Measurements from ENCODE around the gene GIMAP1.
"Not testable (repeated sequence)": the region's sequence is repeated elsewhere in the genome, so short reads cannot be mapped to it uniquely, and the experiment has no call there.

Gene GIMAP1

DNA sequence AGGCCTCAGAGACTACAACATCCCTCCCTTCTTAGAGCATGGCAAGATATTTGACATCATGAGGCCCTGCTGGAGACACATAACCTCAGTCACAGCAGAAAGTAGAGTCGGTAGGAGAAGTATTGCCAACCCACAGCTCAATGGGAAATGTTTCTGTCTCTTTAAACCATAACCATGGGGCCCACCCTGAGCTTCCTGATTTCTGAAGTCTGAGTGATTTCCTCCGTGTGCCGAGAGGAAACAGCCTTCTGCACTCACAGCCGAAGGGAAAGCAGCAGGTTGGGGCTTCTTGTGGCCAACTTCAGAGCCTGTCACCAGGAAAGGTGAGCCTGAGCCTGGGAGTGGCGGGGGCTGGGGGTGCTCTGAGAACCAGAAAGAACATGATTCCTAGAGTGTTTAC, at the start of gene GIMAP1:
Gene GIMAP1, plus strand, starts transcription at position 246 of the 400 bp plus-strand sequence. CDS start 2,435 bp downstream, outside the sequence.
- DNase-seq: peak; percentile 71

DNA sequence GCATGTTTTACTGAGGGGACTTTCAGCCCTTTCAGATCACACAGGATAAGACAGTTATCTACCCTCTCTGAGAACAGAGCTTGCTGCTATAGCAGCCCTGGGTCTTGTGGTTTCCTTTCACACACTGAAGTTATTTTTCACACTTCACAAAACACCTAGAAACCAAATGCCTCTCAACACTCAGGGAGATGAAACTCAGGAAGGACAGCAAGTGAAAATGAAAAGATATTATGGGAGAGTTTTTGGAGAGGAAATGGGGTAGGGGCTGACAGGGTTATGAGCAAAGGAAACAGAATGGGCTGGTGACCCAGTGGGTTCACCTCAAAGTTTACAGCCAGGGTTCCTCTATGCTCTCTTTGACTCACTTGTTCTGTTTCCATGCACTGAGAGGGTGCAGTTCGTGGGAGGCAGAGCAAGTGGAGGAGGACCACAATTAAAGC, 47.9 kb upstream of the GIMAP1 start:
- no peak for DNase-seq

DNA sequence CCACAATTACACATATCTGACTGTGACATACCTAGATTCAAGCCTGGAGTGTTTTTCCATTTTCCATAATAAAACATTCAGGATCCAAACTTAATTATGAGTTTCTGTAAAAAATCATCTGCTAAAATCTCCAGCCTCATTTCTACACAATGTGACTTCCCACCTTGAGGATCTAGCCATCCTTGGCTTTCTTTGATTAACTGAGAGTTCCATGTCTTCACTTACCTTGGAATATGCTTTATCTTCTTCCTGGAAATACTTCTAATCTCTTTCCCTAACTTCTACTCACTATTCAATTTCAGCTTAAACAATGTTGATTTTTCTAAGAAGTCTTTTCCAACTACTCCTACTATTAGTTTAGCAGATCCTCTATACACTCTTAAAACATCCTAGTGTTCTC, 47.4 kb upstream of the GIMAP1 start:
- DNase-seq: no peak

DNA sequence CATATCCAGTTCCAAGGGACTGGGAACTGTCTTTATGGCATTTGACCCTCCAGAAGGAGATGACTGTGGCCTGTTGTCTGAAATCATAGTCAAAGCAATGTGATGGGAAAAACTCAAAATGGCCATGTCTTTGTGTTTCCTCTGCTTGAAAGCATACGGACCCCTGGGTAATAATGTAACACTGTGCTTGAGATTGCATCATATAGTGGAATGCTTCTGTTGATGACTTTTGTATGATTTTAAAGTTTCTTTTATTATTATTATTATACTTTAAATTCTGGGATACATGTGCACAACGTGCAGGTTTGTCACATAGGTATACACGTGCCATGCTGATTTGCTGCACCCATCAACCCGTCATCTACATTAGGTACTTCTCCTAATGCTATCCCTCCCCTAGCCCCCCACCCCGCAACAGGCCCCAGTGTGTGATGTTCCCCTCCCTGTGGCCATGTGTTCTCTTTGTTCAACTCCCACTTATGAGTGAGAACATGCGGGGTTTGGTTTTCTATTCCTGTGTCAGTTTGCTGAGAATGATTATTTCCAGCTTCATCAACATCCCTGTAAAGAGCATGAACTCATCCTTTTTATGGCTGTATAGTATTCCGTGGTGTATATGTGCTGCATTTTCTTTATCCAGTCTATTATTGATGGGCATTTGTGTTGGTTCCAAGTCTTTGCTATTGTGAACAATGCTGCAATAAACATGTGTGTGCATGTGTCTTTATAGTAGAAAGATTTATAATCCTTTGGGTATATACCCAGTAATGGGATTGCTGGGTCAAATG, 44.4 kb upstream of the GIMAP1 start:
- not testable (repeated sequence) for DNase-seq

DNA sequence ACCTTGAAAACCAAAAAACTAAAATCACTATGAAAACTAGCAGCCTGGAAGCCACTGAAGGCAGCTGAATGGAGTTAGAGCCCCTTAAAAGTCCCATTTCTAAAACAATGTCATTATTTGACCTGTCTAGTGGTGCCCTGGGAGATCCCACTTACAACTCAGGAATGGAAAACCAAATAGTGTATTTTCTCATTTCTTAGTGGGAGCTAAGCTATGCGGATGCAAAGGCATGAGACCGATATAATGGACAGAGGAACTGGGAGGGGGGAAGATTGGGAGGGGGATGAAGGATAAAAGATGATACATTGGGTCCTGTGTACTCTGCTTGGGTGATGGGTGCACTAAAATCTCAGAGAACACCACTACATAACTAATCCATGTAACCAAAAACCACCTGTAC, 40.7 kb upstream of the GIMAP1 start:
- no peak for DNase-seq

DNA sequence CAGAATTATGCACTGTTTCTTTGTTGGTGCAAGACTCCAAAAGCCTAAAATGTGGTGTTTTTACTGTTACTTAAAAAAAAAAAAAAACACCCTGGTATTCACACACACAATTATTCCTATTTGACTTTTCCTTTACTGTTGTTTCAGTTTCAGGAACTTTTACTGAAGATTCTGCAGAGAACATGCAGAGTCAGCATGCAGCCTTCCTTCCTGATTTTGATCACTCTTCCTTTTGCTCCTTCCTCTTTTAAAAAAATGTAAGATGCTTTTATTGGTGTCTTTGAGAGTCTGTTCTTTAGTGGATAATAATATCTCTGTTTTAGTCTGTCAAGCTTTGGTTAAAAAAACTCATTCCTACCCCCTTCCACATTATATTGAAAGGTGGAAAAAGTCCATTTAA, 40.1 kb upstream of the GIMAP1 start:
- DNase-seq: peak; percentile 74

DNA sequence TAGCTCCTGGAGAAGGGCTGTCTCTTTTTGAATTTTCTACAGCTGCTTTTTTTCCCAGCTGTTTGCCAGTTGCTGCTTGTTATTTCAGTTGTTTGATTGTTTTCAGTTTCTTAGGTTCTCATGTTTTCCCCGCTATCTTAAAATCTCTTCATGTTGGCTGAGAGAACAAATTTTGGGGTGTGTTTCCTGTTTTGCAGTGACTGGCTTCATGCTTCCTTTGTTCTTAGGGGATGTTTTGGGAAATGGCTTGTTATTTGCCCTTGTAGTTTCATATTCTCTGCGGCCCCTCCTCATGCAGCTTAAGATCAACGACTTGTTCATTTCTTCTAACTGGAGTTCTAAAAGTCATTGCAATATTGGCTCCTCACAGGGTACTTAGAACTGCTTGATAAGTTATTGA, 39.6 kb upstream of the GIMAP1 start:
- not testable (repeated sequence) for DNase-seq

DNA sequence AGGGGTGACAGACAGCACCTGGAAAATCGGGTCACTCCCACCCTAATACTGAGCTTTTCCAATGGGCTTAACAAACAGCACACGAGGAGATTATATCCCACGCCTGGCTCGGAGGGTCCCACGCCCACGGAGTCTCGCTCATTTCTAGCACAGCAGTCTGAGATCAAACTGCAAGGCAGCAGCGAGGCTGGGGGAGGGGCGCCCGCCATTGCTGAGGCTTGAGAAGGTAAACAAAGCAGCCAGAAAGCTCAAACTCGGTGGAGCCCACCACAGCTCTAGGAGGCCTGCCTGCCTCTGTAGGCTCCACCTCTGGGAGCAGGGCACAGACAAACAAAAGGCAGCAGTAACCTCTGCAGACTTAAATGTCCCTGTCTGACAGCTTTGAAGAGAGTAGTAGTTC, 37.8 kb upstream of the GIMAP1 start:
- DNase-seq: not testable (repeated sequence)

DNA sequence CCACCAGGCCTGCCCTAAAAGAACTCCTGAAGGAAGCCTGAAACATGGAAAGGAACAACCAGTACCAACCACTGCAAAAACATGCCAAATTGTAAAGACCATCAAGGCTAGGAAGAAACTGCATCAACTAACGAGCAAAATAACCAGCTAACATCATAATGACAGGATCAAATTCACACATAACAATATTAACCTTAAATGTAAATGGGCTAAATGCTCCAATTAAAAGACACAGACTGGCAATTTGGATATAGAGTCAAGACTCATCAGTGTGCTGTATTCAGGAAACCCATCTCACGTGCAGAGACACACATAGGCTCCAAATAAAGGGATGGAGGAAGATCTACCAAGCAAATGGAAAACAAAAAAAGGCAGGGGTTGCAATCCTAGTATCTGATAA, 36.0 kb upstream of the GIMAP1 start:
- not testable (repeated sequence) for DNase-seq

DNA sequence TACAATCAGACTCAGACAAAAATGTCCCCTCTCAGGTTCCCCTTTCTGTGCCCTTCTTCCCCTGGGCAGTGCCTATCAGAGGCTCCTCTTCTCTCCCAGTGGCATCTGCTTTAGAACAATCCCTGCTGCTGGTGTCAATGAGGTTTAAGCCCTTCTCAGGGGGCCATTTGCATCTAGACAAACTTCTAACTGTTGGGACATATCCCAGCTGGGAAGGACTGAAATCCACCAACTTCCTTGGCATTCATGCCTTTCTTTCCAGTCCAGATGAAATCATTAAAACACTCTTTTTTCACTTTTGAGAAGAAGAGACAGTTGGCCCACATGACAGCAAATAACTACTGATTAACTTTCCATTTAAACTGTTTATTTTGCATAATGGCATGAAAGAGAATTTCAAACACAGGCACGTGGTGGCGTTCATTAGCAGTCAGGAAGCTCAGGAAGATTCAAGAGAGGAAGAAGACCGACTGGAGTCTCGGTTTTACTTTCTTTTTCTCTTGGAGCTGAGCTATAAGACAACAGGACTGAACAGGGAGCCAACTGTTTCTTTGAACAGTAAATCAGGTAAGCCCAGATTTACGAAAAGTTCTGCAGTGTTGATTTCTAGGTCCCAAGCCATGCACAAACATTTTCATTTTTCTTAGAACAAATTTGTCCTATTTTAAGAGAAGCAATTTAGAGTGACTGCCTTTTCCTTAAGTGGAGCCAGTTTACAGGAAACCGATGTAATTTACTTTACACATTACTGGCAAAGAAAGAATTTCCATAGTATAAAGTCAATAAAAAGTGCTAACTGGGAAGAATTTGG, 31.0 kb upstream of the GIMAP1 start, which contains the start of gene GIMAP2:
Gene GIMAP2, plus strand, starts transcription at position 488 of the 811 bp plus-strand sequence. CDS start 1,354 bp downstream, outside the sequence.
- peak; percentile 86 for DNase-seq

DNA sequence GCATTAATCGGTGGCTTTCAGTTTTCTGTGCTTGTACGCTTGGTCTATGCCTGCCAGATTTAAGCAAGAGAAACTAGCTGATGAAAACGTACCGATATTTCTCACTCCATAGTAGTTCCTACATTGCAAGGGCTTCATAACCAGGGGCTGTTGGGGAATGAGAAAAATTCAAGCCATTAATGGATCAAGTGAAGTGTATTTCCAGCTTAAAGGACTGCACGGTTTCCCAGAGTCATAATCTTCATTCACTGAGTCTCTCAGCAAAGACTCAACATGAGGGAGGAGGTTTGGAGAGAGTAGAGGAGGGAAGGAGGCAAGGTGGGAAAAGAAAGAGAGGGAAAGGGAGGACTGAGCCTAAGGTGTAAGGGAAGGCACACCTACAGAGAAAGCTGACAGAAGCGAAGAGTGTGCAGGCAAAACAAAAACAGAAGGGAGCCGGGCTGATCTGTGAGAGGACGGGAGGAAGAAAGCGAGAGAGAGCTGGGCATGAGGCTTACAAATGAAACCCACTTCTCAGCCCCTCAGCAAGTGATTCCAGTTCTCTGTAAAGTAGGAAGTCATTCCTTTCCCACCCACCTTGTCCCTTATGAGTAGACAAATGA, 30.3 kb upstream of the GIMAP1 start:
- peak; percentile 60 for DNase-seq

DNA sequence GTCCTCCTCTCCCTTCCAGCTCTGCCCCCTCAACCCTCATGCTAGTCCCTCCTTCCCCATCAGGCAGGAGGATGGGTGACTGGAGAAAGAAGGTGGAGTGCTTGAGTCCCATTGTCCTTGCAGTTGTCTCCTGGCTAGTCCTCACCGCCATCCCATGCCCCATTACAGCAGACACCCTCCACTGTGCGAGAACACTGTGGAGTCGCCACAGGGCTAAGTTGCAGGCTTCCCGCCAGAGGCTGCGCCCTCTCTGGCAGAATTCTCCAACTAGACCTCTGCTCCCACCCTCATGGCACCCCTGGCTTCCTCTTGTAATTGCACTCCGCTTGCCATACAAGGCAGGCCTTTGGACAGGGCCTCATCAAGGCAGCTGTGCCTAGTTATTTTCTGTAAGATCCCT, 27.8 kb upstream of the GIMAP1 start:
- DNase-seq: no peak

DNA sequence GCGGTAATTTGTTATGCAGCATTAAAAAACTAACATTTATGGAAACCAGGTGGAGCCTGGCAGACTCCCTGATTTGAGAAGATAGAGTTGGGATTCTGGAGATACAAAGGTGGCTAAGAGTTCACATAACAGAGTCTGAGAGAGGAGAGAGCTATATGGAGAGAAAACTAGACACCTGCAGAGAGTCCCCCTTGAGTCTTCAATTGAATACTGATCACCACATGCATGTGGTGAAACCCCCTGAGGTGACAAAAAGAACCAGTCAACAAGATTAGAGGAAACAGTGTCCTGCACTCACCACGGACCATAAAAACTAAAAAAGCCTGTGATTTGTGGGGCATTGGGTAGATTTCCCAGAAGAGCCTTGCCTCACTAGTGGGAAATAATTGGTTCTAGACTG, 20.8 kb upstream of the GIMAP1 start:
- DNase-seq: no peak

DNA sequence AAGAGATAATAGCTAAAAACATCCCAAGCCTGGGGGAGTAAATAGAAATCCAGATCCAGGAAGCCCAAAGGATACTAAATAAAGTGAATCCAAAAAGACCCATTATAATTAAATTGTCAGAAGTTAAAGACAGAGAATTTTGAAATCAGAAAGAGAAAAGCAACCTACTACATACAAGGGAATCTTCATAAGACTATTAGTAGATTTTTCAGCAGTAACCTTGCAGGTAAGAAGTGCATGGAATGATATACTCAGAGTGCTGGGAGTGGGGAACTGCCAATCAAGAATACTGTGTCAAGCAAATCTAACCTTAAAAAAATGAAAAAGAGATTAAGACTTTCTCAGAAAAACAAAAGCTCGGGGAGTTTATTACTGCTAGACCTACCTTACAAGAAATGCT, 13.2 kb upstream of the GIMAP1 start:
- no peak for DNase-seq

DNA sequence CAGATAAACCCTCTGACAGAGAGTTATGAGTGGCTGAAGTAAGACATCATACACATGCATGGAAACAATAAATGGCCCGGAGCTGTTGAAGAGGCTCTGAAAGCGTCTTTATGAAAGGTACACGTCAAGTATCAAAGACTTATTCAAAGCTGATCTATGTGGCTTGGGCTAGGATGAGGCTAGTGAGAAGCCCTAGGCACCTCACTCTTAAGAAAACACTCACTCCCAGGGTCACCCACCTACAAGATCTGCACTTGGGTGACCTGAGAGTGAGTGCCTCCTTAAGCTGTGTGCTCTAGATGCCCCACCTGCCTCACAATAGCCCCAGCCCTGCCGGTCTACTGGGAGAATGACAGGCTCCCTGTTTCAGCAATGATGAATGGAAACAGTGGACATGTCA, 1.1 kb upstream of the GIMAP1 start:
- no peak for DNase-seq

DNA sequence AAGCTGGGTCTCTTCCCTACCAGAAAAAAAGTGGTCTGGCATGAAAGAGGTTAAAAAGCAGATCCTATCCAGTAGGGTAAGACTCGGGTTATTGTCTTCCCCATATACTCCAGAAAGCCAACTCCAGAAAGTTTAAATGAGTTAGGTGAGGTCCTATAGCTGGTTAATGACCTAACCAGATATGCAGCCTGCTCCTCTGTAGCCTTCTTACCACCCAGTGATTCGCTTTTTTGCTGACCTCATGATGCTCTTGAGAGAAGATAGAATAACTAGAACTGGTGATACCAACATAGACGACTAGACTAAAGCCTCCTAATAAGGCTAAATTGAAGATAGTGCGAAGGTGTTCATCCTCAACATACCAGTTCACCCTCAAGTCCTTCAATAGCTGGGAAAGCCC, 675 bp upstream of the GIMAP1 start:
- peak; percentile 16 for DNase-seq

DNA sequence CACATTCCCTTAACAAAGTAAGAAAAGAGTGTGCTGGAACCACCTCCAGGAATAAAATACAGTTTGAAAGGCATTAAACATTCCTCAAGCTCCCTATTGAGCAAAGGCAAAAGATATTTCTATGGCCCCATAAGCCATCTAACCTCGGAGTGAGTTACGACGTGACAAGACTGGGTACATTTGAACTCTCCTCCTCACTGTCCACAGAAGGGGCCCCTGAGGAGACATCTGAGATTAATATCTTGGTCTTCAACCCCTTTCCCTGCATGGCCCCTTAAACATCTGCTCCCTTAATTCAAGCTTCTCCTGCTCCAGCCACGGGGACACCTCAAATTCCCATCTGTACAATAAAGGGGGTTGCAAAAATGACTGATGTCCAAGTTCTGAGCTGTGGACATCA, 526 bp downstream of the GIMAP1 start:
- no peak for DNase-seq

DNA sequence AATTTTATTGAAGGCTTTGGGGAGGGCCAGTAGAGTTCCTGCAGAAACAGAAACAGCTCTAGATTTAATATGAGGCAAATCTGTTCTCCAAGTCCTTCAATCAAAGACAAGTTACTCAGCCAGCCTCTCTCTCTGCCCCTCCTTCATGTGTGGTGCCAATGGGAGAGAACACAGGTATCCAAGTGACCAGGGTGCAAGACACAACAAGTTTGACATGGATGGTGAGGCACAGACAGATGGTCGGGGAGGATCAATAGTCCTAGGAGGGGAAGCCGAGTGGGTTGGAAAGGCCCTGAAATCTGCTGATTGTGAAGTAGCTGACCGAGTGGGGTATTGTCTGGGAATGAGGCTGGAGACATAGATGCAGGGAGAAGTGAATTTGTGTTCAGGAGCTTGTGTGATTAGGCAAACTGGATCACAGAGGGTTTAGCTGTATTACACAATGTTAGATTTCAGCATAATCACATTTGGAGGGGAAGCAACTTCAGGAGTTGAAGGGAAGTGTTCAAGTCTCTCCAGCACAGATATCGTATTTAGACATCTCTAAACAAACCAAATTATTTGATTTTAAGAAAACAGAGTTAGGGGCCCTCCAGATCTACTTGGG, 1.5 kb downstream of the GIMAP1 start:
- peak; percentile 82 for DNase-seq

DNA sequence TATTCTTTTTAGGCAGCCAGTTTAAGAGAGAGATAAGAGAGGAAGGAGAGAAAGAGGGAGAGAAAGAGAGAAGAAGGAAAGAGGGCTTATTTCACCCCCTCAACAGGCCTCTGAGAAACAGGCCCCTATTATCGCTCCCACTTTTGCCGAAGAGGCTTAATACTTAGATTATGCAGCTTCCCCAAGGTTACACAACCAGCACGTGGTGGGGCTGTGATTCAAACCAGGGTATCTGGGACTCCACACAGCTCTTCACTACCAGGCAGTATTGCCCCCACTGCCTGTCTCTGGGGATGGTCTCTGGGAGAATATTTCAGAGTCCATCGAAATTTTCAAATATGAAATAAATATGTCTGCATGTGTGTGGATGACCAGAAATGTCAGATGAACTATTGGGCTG, 3.0 kb downstream of the GIMAP1 start:
- peak; percentile 63 for DNase-seq

DNA sequence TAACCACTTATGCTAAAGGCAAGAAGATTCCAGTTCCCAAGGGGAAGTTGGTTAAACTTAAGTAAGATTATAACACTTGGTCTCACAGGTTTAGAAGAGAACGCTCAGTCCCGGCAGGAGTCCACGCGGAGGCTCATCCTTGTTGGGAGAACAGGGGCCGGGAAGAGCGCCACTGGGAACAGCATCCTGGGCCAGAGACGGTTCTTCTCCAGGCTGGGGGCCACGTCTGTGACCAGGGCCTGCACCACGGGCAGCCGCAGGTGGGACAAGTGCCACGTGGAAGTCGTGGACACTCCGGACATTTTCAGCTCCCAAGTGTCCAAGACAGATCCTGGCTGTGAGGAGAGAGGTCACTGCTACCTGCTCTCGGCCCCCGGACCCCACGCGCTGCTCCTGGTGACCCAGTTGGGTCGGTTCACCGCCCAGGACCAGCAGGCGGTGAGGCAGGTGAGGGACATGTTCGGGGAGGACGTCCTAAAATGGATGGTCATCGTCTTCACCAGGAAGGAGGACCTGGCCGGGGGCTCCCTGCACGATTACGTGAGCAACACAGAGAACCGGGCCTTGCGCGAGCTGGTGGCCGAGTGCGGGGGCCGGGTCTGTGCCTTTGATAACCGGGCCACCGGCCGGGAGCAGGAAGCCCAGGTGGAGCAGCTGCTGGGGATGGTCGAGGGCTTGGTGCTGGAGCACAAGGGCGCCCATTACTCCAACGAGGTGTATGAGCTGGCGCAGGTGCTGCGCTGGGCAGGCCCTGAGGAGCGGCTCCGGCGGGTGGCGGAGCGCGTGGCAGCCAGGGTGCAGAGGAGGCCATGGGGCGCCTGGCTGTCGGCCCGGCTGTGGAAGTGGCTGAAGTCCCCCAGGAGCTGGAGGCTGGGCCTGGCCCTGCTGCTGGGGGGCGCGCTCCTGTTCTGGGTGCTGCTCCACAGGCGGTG, 3.8 kb downstream of the GIMAP1 start:
- no peak for DNase-seq

DNA sequence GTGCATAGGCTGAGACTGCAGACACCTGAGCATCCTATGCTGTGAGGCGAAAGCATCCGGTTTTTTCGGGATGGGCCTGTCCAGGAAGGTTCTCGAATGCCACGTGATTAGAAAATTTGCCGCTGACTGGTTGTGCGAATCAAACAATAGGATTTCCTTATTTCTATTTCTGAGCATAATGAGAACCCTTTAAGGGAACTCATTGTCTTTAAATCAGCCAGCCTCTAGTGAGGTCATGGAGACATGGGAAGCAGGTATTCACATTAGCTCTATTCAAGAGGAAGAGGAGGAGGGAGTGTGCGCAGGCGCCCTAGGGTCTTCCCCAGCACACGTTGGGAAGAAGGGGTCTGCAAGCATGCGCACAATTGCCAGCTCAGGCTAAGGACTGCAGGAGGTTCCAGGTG, 5.6 kb downstream of the GIMAP1 start:
- no peak for DNase-seq

DNA sequence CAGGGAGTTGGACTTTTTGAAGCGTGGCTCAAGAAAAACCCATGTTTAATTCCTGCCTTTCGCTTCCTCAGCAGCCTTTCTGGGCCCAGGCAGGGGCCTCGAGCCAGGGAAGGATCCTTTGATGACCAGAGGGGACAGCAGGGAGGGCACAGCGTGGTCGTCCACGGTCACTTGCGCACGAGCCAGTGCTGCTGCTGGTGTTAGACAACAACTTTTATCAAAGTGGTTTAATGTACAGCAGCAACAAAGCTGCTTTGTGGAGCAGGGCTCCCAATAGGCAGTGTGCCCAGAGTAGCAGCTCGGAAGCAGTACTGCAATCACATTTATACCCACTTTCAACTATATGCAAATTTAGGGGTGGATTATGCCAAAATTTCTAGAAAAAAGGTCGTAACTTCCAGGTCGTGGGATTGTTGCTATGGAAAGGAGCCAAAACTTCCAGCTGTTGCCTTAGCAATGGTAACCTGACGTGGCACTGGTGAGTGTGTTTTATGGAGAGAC, 6.1 kb downstream of the GIMAP1 start:
- no peak for DNase-seq
